Adrenal gland (tissue), 12 donors: ENCODE results near the gene TBC1D2. TPM values are rescaled to one million over a fixed set of nuclear protein-coding genes. Genes with fewer than 3 reads are reported as not detected.

ENCODE experiments used
- DNase-seq, 7 donors: peaks; one replicate each; pipeline ENCODE4 v3.0.0-alpha.2; 2019 to 2020
- H3K27ac ChIP-seq, 5 donors: fragments of 200-600 bp; sonication (generic) in 4 of 5; 1 replicate in 3 of 5; 2 replicates in 2 of 5; pipeline versions ENCODE4 v1.5.1 to v1.8.0; 2016 to 2020; ENCODE audit warnings: mild to moderate bottlenecking in 1 of 5
- H3K27me3 ChIP-seq: fragments of 200-600 bp; 2 replicates; pipeline ENCODE4 v1.8.0; 2021
- H3K36me3 ChIP-seq, 2 donors: fragments of 200-600 bp; replicated peaks in 1 of 2; 1 replicate in 1 of 2; 2 replicates in 1 of 2; pipeline versions ENCODE4 v1.5.1 to v1.8.0; 2018 to 2022
- H3K4me1 ChIP-seq, 2 donors: fragments of 200-600 bp; replicated peaks in 1 of 2; 1 replicate in 1 of 2; 2 replicates in 1 of 2; pipeline versions ENCODE4 v1.5.1 to v1.8.0; 2018 to 2021
- H3K4me3 ChIP-seq, 4 donors: fragments of 200-600 bp; sonication (generic) in 3 of 4; one replicate each; pipeline ENCODE4 v1.5.1; 2016 to 2018
- H3K9me3 ChIP-seq, 3 donors: fragments of 200-600 bp; sonication (generic) in 1 of 3; replicated peaks in 1 of 3; 1 replicate in 2 of 3; 2 replicates in 1 of 3; pipeline versions ENCODE4 v1.5.1 to v1.8.0; 2016 to 2021
- POLR2A ChIP-seq, 2 donors: fragments of 450-650 bp; IDR thresholded peaks; one replicate each; pipeline ENCODE4 v1.6.1; 2017; ENCODE audit warnings: antibody characterized with exemption in 2 of 2, mild to moderate bottlenecking in 2 of 2, moderate library complexity in 1 of 2
- WGBS, 4 donors: extraction: QIAGEN DNeasy Blood & Tissue Kit in 2 of 4; methylation state at CpG; one replicate each; pipeline versions ENCODE4 v1.1.5 to v1.1.7; 2013 to 2017; 5-methylcytosine and 5-hydroxymethylcytosine counted together
- intact Hi-C, 2 donors: fragments of 100-400 bp; cut with DNase I; formaldehyde crosslinking; loops; one replicate each; pipeline versions ENCODE4 v1.14.1 to v1.15.0; 2022 to 2023
- polyA plus RNA-seq, 3 donors: library from polyadenylated mRNA; stranded (reverse); fragments of 200-250 nt in 2 of 3; fragments of 350-450 nt in 1 of 3; fragmentation: Illumina TruSeq in 1 of 3; extraction: RNeasy Lipid Tissue Mini Kit (QIAGEN cat#74804) in 1 of 3; gene quantifications; one replicate each; pipeline ENCODE4 v1.2.3, GENCODE V29; 2013 to 2014
- total RNA-seq, 9 donors: library from RNA; depleted of rRNA in 4 of 9; stranded (reverse); fragments of >200 nt in 4 of 9; fragments of 120-200 nt in 1 of 9; fragmentation: NEBNext Ultra II Directional in 1 of 9; extraction: Animal tissue kit (Norgen Biotek cat#: 25700) in 1 of 9; gene quantifications; one replicate each; pipeline versions ENCODE4 v1.1.0 to v1.2.4, GENCODE V29; 2013 to 2023
- TF ChIP-seq, protein P1 (sequence below), 6 experiments: fragments of 450-650 bp in 4 of 6; fragments of 200-600 bp in 2 of 6; sonication (generic) in 1 of 6; IDR thresholded peaks; 1 replicate in 5 of 6; 2 replicates in 1 of 6; pipeline versions ENCODE4 v1.5.1 to v1.8.0; 2016 to 2021; ENCODE audit warnings: antibody characterized with exemption in 6 of 6, mild to moderate bottlenecking in 2 of 6, moderate library complexity in 1 of 6
- donor health status: healthy with polysubstance abuse.
- donor health status: Bipolar disorder and iron deficiency.
- donor health status: DM: yes; HTN: yes; CAD: no.
- donor health status: DM: no; HTN: no; CAD: no.
- donor health status: DM: no; HTN: no; CAD: no.
- donor health status: DM: yes; HTN: yes; CAD: no.

Gene TBC1D2
- total and polyA plus RNA-seq, 12 donors: 0.67 to 21.9 (median 10.8) TPM

- no peaks in the 10 kb centered on the region for H3K36me3 ChIP-seq
- DNase-seq: no peak
- peak overlapping the region in 3 of 4 donors; percentile 49 to 86 (median 77) for H3K4me3 ChIP-seq
- 21 to 43% (median 38%) methylated on average over 5 of the region's 5 CpGs for WGBS, 4 donors
- TF ChIP-seq, protein P1, sequence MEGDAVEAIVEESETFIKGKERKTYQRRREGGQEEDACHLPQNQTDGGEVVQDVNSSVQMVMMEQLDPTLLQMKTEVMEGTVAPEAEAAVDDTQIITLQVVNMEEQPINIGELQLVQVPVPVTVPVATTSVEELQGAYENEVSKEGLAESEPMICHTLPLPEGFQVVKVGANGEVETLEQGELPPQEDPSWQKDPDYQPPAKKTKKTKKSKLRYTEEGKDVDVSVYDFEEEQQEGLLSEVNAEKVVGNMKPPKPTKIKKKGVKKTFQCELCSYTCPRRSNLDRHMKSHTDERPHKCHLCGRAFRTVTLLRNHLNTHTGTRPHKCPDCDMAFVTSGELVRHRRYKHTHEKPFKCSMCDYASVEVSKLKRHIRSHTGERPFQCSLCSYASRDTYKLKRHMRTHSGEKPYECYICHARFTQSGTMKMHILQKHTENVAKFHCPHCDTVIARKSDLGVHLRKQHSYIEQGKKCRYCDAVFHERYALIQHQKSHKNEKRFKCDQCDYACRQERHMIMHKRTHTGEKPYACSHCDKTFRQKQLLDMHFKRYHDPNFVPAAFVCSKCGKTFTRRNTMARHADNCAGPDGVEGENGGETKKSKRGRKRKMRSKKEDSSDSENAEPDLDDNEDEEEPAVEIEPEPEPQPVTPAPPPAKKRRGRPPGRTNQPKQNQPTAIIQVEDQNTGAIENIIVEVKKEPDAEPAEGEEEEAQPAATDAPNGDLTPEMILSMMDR (IDR thresholded peaks at IDR 0.05): no peak
- peak overlapping the region in 1 of 5 donors; percentile 98 for H3K27ac ChIP-seq
- intact Hi-C loops: loop anchor here in 1 of 2 donors (5.0 kb wide), 1 partner anchor 182 kb away; no protein-coding TSS in a partner anchor
- no peaks in the 10 kb centered on the region for H3K9me3 ChIP-seq
- H3K4me1 ChIP-seq: peaks cover 0 to 8% of the 10 kb centered on the region in 2 donors
- no peaks in the 10 kb centered on the region for H3K27me3 ChIP-seq
These were observed 1.0 kb downstream of the TBC1D2 start for GRCh38 chr9:98254228-98255060.

GRCh38 chr9:98253565-98253964 is 1.9 kb downstream of the TBC1D2 start:
- intact Hi-C loops: no loop called here

GRCh38 chr9:98251551-98251950 is 3.9 kb downstream of the TBC1D2 start:
- no peaks in the 10 kb centered on the region for H3K9me3 ChIP-seq
- no peaks in the 10 kb centered on the region for H3K27me3 ChIP-seq
- peaks cover 0 to 4% of the 10 kb centered on the region in 2 donors for H3K36me3 ChIP-seq
- intact Hi-C loops: no loop called here
- no peak overlapping the region for H3K4me3 ChIP-seq
- TF ChIP-seq POLR2A (IDR thresholded peaks at IDR 0.05): no peak
- TF ChIP-seq, protein P1 (IDR thresholded peaks at IDR 0.05): no peak
- H3K4me1 ChIP-seq: peaks cover 0 to 10% of the 10 kb centered on the region in 2 donors
- WGBS, 4 donors: 90 to 100% (median 94%) methylated on average over 3 to 9 of the region's 9 CpGs
- no peak for DNase-seq
- H3K27ac ChIP-seq: no peak overlapping the region

More at GRCh38 chr9:98253565-98253964, 1.9 kb downstream of the TBC1D2 start:
- no peaks in the 10 kb centered on the region for H3K9me3 ChIP-seq
- H3K36me3 ChIP-seq: peaks cover 0 to 4% of the 10 kb centered on the region in 2 donors
- no peaks in the 10 kb centered on the region for H3K27me3 ChIP-seq
- peaks cover 0 to 8% of the 10 kb centered on the region in 2 donors for H3K4me1 ChIP-seq
- no peak for TF ChIP-seq POLR2A (IDR thresholded peaks at IDR 0.05)
- H3K27ac ChIP-seq: no peak overlapping the region
- 89 to 98% (median 93%) methylated on average over 3 of the region's 3 CpGs for WGBS, 4 donors
- H3K4me3 ChIP-seq: peak overlapping the region in 1 of 4 donors; percentile 77
- DNase-seq: no peak

- TF ChIP-seq POLR2A (IDR thresholded peaks at IDR 0.05): no peak
- TF ChIP-seq, protein P1 (IDR thresholded peaks at IDR 0.05): no peak
- Histone ChIP-seq H3K36me3 (peaks cover 0 to 4% of the 10 kb centered on the region in 2 donors), H3K9me3 (no peaks in the 10 kb centered on the region), H3K4me3 (no peak overlapping the region), H3K27me3 (no peaks in the 10 kb centered on the region), H3K4me1 (peaks cover 0 to 8% of the 10 kb centered on the region in 2 donors), H3K27ac (no peak overlapping the region)
- 88 to 94% (median 92%) methylated on average over 2 of the region's 2 CpGs for WGBS, 4 donors
- intact Hi-C loops: no loop called here
- no peak for DNase-seq
These were observed 5.7 kb downstream of the TBC1D2 start for GRCh38 chr9:98249771-98250170.
